Retinal pigment epithelial cell (primary cell): Measurements from ENCODE around the gene APBA2.

Experiments used
- DNase-seq: peaks from one replicate; pipeline ENCODE4 v3.0.0-alpha.2; 2010; ENCODE audit warnings: low read depth
- H3K4me3 ChIP-seq: 2 replicates; pipeline ENCODE4 v1.5.1; 2011; ENCODE audit warnings: mild to moderate bottlenecking, low read length, control low read depth, moderate library complexity
- TF ChIP-seq, protein P1 (sequence below): conservative IDR thresholded peaks from 2 replicates; pipeline ENCODE4 v1.5.1; 2011; ENCODE audit warnings: low read depth, low read length, control low read depth, inconsistent platforms

APBA2 gene

DNA sequence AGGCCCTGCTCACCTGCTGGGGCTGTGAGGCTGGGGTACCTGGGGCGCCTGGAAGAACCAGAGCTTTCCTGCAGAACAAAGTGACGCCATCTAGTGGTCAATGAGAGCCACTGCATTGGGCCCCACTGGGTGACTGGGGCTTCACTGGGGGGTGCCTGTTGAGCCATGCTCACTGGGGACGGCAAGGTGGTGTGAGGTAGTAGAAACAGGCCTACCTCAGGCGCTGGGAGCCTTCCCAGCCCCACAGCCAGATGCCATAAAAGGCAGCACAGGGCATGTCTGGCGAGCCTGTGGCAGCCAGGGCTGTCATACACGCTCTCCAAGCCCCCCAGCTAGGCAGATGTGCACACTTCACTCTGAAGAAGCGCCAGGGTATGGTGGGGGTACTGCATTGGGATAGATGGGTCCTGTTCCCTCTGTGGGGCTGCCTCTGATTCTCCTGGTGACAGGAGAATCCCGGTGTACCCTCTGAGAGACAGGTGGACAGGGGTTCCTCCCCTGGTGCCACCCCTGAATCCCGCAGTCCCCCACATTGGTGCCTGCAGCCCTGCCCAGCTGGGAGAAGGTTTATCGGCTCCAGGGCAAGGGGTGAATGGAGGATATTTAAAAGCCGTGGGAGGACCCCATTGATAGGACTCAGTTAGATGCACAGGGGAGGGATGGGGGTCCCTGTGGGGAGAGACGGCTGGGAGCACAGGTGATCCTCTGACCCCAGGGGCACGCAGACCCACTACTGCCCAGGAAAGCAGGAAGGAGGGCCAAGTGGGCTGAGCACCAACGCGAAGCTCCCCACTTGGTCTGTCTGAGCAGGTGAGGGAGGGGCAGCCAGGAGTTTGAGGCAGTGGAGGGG lies 205.1 kb downstream of the APBA2 start:
- no peak overlapping the region for H3K4me3 ChIP-seq
- TF ChIP-seq, protein P1, sequence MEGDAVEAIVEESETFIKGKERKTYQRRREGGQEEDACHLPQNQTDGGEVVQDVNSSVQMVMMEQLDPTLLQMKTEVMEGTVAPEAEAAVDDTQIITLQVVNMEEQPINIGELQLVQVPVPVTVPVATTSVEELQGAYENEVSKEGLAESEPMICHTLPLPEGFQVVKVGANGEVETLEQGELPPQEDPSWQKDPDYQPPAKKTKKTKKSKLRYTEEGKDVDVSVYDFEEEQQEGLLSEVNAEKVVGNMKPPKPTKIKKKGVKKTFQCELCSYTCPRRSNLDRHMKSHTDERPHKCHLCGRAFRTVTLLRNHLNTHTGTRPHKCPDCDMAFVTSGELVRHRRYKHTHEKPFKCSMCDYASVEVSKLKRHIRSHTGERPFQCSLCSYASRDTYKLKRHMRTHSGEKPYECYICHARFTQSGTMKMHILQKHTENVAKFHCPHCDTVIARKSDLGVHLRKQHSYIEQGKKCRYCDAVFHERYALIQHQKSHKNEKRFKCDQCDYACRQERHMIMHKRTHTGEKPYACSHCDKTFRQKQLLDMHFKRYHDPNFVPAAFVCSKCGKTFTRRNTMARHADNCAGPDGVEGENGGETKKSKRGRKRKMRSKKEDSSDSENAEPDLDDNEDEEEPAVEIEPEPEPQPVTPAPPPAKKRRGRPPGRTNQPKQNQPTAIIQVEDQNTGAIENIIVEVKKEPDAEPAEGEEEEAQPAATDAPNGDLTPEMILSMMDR: peak; percentile 94
- no peak for DNase-seq

- TF ChIP-seq, protein P1: no peak
- H3K4me3 ChIP-seq: no peak overlapping the region
- no peak for DNase-seq
These were observed 205.9 kb downstream of the APBA2 start for GRCh38 chr15:29091666-29092065.

- no peak overlapping the region for H3K4me3 ChIP-seq
- TF ChIP-seq, protein P1: no peak
- no peak for DNase-seq
These were observed 206.7 kb downstream of the APBA2 start for GRCh38 chr15:29092376-29093064.

- no peak for DNase-seq
- H3K4me3 ChIP-seq: no peak overlapping the region
- TF ChIP-seq, protein P1: no peak
These were observed 207.3 kb downstream of the APBA2 start for GRCh38 chr15:29093065-29093435.

- TF ChIP-seq, protein P1: no peak
- no peak for DNase-seq
- H3K4me3 ChIP-seq: no peak overlapping the region
These were observed 208.0 kb downstream of the APBA2 start for GRCh38 chr15:29093696-29094343.

DNA sequence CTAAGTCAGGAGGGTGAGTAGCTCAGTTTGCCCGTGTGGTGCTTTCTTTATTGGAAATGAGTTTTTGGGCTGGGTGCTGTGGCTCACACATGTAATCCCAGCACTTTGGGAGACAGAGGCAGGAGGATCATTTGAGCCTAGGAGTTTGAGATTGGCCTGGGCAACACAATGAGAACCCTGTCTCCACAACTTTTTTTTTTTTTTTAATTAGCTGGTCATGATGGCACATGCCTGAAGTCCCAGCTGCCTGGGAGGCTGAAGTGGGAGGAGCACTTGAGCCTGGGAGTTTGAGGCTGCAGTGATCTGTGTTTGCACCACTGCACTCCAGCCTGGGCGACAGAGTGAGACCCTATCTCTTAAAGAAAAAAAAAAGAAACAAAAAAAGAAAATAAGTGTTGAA lies 208.9 kb downstream of the APBA2 start:
- DNase-seq: no peak
- TF ChIP-seq, protein P1: no peak
- no peak overlapping the region for H3K4me3 ChIP-seq
